ENCODE data around the gene TMEM94.

Gene TMEM94

GRCh38 chr17:75489511-75489955, 33.1 kb downstream of the TMEM94 start:
- Histone ChIP-seq H3K36me3 (replicated peaks) (peaks cover 17% of the 10 kb centered on the region), H3K4me1 (no peaks in the 10 kb centered on the region), H3K4me3 (no peak overlapping the region), H3K9me3 (no peaks in the 10 kb centered on the region), H3K27me3 (ENCODE audit: low read depth) (no peaks in the 10 kb centered on the region)
- in situ Hi-C loops (cut with MboI; ENCODE audit: low sequenced_read_pairs), result no loop called here
- DNase-seq (ENCODE audit: low spot score in 2 of 2), result no peak

- peaks cover 20% of the 10 kb centered on the region for H3K36me3 ChIP-seq (replicated peaks)
Observed at GRCh38 chr17:75490173-75490743, 33.8 kb downstream of the TMEM94 start.

GRCh38 chr17:75490953-75491649, 34.7 kb downstream of the TMEM94 start:
- DNase-seq (ENCODE audit: low spot score in 2 of 2), result no peak
- Histone ChIP-seq H3K27me3 (ENCODE audit: low read depth) (no peaks in the 10 kb centered on the region), H3K9me3 (no peaks in the 10 kb centered on the region), H3K4me3 (no peak overlapping the region), H3K36me3 (replicated peaks) (peaks cover 24% of the 10 kb centered on the region), H3K4me1 (no peaks in the 10 kb centered on the region)
- in situ Hi-C loops (cut with MboI; ENCODE audit: low sequenced_read_pairs), result no loop called here

More at GRCh38 chr17:75490173-75490743, 33.8 kb downstream of the TMEM94 start:
- H3K9me3 ChIP-seq, result no peaks in the 10 kb centered on the region
- DNase-seq (ENCODE audit: low spot score in 2 of 2), result no peak
- H3K27me3 ChIP-seq (ENCODE audit: low read depth), result no peaks in the 10 kb centered on the region
- H3K4me3 ChIP-seq, result no peak overlapping the region
- in situ Hi-C loops (cut with MboI; ENCODE audit: low sequenced_read_pairs), result no loop called here
- H3K4me1 ChIP-seq, result no peaks in the 10 kb centered on the region

GRCh38 chr17:75491680-75492079, 35.2 kb downstream of the TMEM94 start:
- H3K27me3 ChIP-seq (ENCODE audit: low read depth), result no peaks in the 10 kb centered on the region
- H3K4me1 ChIP-seq, result no peaks in the 10 kb centered on the region
- no peak for DNase-seq (ENCODE audit: low spot score in 2 of 2)
- peaks cover 27% of the 10 kb centered on the region for H3K36me3 ChIP-seq (replicated peaks)
- in situ Hi-C loops (cut with MboI; ENCODE audit: low sequenced_read_pairs), result no loop called here
- no peaks in the 10 kb centered on the region for H3K9me3 ChIP-seq
- no peak overlapping the region for H3K4me3 ChIP-seq

GRCh38 chr17:75492555-75493168, 36.2 kb downstream of the TMEM94 start:
- no peak for DNase-seq (ENCODE audit: low spot score in 2 of 2)
- H3K36me3 ChIP-seq (replicated peaks), result peaks cover 31% of the 10 kb centered on the region
- no peak overlapping the region for H3K4me3 ChIP-seq
- H3K4me1 ChIP-seq, result no peaks in the 10 kb centered on the region
- in situ Hi-C loops (cut with MboI; ENCODE audit: low sequenced_read_pairs), result no loop called here
- no peaks in the 10 kb centered on the region for H3K27me3 ChIP-seq (ENCODE audit: low read depth)
- H3K9me3 ChIP-seq, result no peaks in the 10 kb centered on the region

GRCh38 chr17:75493476-75494129, 37.2 kb downstream of the TMEM94 start:
- no peaks in the 10 kb centered on the region for H3K27me3 ChIP-seq (ENCODE audit: low read depth)
- no peak overlapping the region for H3K4me3 ChIP-seq
- DNase-seq (ENCODE audit: low spot score in 2 of 2), result no peak
- in situ Hi-C loops (cut with MboI; ENCODE audit: low sequenced_read_pairs), result no loop called here
- H3K9me3 ChIP-seq, result no peaks in the 10 kb centered on the region
- H3K4me1 ChIP-seq, result no peaks in the 10 kb centered on the region
- H3K36me3 ChIP-seq (replicated peaks), result peaks cover 38% of the 10 kb centered on the region

GRCh38 chr17:75494326-75494877, 38.0 kb downstream of the TMEM94 start:
- H3K4me1 ChIP-seq, result no peaks in the 10 kb centered on the region
- no peak for DNase-seq (ENCODE audit: low spot score in 2 of 2)

GRCh38 chr17:75496005-75496404, 39.6 kb downstream of the TMEM94 start:
- no peaks in the 10 kb centered on the region for H3K9me3 ChIP-seq
- peaks cover 60% of the 10 kb centered on the region for H3K36me3 ChIP-seq (replicated peaks)
- no peak for DNase-seq (ENCODE audit: low spot score in 2 of 2)
- H3K4me1 ChIP-seq, result no peaks in the 10 kb centered on the region
- in situ Hi-C loops (cut with MboI; ENCODE audit: low sequenced_read_pairs), result no loop called here
- no peak overlapping the region for H3K4me3 ChIP-seq
- H3K27me3 ChIP-seq (ENCODE audit: low read depth), result no peaks in the 10 kb centered on the region

More at GRCh38 chr17:75494326-75494877, 38.0 kb downstream of the TMEM94 start:
- no peaks in the 10 kb centered on the region for H3K27me3 ChIP-seq (ENCODE audit: low read depth)
- in situ Hi-C loops (cut with MboI; ENCODE audit: low sequenced_read_pairs), result no loop called here
- H3K4me3 ChIP-seq, result no peak overlapping the region
- peaks cover 44% of the 10 kb centered on the region for H3K36me3 ChIP-seq (replicated peaks)
- no peaks in the 10 kb centered on the region for H3K9me3 ChIP-seq

- peaks cover 58% of the 10 kb centered on the region for H3K36me3 ChIP-seq (replicated peaks)
- H3K4me3 ChIP-seq, result no peak overlapping the region
- DNase-seq (ENCODE audit: low spot score in 2 of 2), result no peak
- in situ Hi-C loops (cut with MboI; ENCODE audit: low sequenced_read_pairs), result no loop called here
- no peaks in the 10 kb centered on the region for H3K4me1 ChIP-seq
- no peaks in the 10 kb centered on the region for H3K9me3 ChIP-seq
- no peaks in the 10 kb centered on the region for H3K27me3 ChIP-seq (ENCODE audit: low read depth)
Observed at GRCh38 chr17:75498039-75498725, 41.7 kb downstream of the TMEM94 start.

GRCh38 chr17:75498726-75499213, 42.3 kb downstream of the TMEM94 start:
- H3K4me1 ChIP-seq, result no peaks in the 10 kb centered on the region
- peaks cover 55% of the 10 kb centered on the region for H3K36me3 ChIP-seq (replicated peaks)
- no peaks in the 10 kb centered on the region for H3K9me3 ChIP-seq
- in situ Hi-C loops (cut with MboI; ENCODE audit: low sequenced_read_pairs), result no loop called here
- DNase-seq (ENCODE audit: low spot score in 2 of 2), result no peak
- no peaks in the 10 kb centered on the region for H3K27me3 ChIP-seq (ENCODE audit: low read depth)
- no peak overlapping the region for H3K4me3 ChIP-seq

GRCh38 chr17:75499313-75500022, 43.0 kb downstream of the TMEM94 start:
- no peaks in the 10 kb centered on the region for H3K9me3 ChIP-seq

GRCh38 chr17:75500419-75501216, 44.2 kb downstream of the TMEM94 start:
- no peaks in the 10 kb centered on the region for H3K9me3 ChIP-seq
- in situ Hi-C loops (cut with MboI; ENCODE audit: low sequenced_read_pairs), result no loop called here
- no peak for DNase-seq (ENCODE audit: low spot score in 2 of 2)
- peaks cover 50% of the 10 kb centered on the region for H3K36me3 ChIP-seq (replicated peaks)
- H3K4me1 ChIP-seq, result no peaks in the 10 kb centered on the region
- no peak overlapping the region for H3K4me3 ChIP-seq
- no peaks in the 10 kb centered on the region for H3K27me3 ChIP-seq (ENCODE audit: low read depth)

More at GRCh38 chr17:75499313-75500022, 43.0 kb downstream of the TMEM94 start:
- no peaks in the 10 kb centered on the region for H3K4me1 ChIP-seq
- no peak overlapping the region for H3K4me3 ChIP-seq
- DNase-seq (ENCODE audit: low spot score in 2 of 2), result no peak
- in situ Hi-C loops (cut with MboI; ENCODE audit: low sequenced_read_pairs), result no loop called here
- H3K27me3 ChIP-seq (ENCODE audit: low read depth), result no peaks in the 10 kb centered on the region
- peaks cover 53% of the 10 kb centered on the region for H3K36me3 ChIP-seq (replicated peaks)

All from HAP-1 (cell line).